SK-N-SH treated with all-trans-retinoic acid at 6 μM for 48 hours (cell line): Measurements from ENCODE around the gene TTK.

ENCODE experiments used
- BACH2 ChIP-seq: fragments of 250-450 bp; sonication (Bioruptor Pico); IDR thresholded peaks from 2 replicates; pipeline ENCODE4 v1.9.0; 2021; ENCODE audit warnings: mild to moderate bottlenecking, borderline replicate concordance
- ISL1 ChIP-seq: fragments of 250-450 bp; sonication (Bioruptor Pico); IDR thresholded peaks from 2 replicates; pipeline ENCODE4 v2.1.2; 2022; ENCODE audit warnings: mild to moderate bottlenecking, moderate library complexity
- RARB ChIP-seq: fragments of 250-450 bp; sonication (Bioruptor Pico); IDR thresholded peaks from 2 replicates; pipeline ENCODE4 v1.8.0; 2021; ENCODE audit warnings: mild to moderate bottlenecking, moderate library complexity
- SNAI2 ChIP-seq: fragments of 250-450 bp; sonication (Bioruptor Pico); IDR thresholded peaks from 2 replicates; pipeline ENCODE4 v1.5.0; 2020; ENCODE audit warnings: mild to moderate bottlenecking, moderate library complexity
- TOX ChIP-seq: fragments of 250-450 bp; sonication (Bioruptor Pico); IDR thresholded peaks from 2 replicates; pipeline ENCODE4 v1.8.0; 2021; ENCODE audit warnings: mild to moderate bottlenecking, moderate library complexity, borderline replicate concordance
- ZFP30 ChIP-seq: fragments of 450-650 bp; formaldehyde crosslinking; IDR thresholded peaks from 2 replicates; pipeline ENCODE4 v1.5.0; 2022; ENCODE audit warnings: mild to moderate bottlenecking, moderate library complexity
- ZNF70 ChIP-seq: fragments of 450-650 bp; formaldehyde crosslinking; IDR thresholded peaks from 2 replicates; pipeline ENCODE4 v1.5.0; 2020; ENCODE audit warnings: mild to moderate bottlenecking, moderate library complexity
- ZNF8 ChIP-seq: fragments of 450-650 bp; formaldehyde crosslinking; IDR thresholded peaks from 2 replicates; pipeline ENCODE4 v1.5.0; 2020; ENCODE audit warnings: mild to moderate bottlenecking, moderate library complexity
- TF ChIP-seq, protein P1 (sequence below): fragments of 250-450 bp; sonication (Bioruptor Pico); IDR thresholded peaks from 2 replicates; pipeline ENCODE4 v1.8.0; 2020; ENCODE audit warnings: mild to moderate bottlenecking, moderate library complexity, borderline replicate concordance

DNA sequence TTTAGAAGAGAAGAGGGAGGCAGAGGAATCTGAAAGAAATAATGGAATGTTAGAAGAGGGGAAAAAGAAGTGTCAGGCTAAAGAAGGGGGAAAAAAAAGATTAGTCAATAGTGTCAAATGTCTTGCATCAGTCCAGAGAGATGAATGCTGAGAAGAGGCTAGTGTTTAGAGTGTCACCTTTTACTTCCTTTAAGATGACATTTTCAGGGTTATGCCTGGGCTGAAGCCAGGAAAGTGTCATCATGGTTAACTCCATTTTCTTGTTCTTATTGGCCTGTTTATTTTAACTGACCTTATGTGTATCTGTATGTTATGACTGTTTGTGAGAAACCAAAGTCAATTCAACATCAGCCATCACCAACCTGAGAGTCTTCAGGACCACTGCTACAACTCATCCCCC is 87.1 kb downstream of the TTK start:
- TF ChIP-seq, protein P1, sequence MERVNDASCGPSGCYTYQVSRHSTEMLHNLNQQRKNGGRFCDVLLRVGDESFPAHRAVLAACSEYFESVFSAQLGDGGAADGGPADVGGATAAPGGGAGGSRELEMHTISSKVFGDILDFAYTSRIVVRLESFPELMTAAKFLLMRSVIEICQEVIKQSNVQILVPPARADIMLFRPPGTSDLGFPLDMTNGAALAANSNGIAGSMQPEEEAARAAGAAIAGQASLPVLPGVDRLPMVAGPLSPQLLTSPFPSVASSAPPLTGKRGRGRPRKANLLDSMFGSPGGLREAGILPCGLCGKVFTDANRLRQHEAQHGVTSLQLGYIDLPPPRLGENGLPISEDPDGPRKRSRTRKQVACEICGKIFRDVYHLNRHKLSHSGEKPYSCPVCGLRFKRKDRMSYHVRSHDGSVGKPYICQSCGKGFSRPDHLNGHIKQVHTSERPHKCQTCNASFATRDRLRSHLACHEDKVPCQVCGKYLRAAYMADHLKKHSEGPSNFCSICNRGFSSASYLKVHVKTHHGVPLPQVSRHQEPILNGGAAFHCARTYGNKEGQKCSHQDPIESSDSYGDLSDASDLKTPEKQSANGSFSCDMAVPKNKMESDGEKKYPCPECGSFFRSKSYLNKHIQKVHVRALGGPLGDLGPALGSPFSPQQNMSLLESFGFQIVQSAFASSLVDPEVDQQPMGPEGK (CRISPR knock-in tag): no peak
- TF ChIP-seq TOX (CRISPR knock-in tag) (no peak), RARB (no peak), BACH2 (CRISPR knock-in tag) (no peak), ZNF70 (CRISPR knock-in tag) (no peak), SNAI2 (CRISPR knock-in tag) (no peak), ZNF8 (no peak), ZFP30 (CRISPR knock-in tag) (no peak), ISL1 (CRISPR knock-in tag) (no peak)
